Gastroesophageal sphincter (tissue), 3 donors: ENCODE results near the gene WNT3A.

ENCODE experiments used
- CTCF ChIP-seq, 4 experiments: fragments of 200-600 bp in 2 of 4; fragments of 450-650 bp in 2 of 4; sonication (generic) in 1 of 4; IDR thresholded peaks; one replicate each; pipeline ENCODE4 v1.5.1; 2017 to 2019; ENCODE audit warnings: antibody characterized with exemption in 4 of 4, mild to moderate bottlenecking in 2 of 4, moderate library complexity in 2 of 4
- POLR2AphosphoS5 ChIP-seq: sonication (generic); formaldehyde crosslinking; IDR thresholded peaks from one replicate; pipeline ENCODE4 v1.6.1; 2017; ENCODE audit warnings: antibody characterized with exemption

DNA sequence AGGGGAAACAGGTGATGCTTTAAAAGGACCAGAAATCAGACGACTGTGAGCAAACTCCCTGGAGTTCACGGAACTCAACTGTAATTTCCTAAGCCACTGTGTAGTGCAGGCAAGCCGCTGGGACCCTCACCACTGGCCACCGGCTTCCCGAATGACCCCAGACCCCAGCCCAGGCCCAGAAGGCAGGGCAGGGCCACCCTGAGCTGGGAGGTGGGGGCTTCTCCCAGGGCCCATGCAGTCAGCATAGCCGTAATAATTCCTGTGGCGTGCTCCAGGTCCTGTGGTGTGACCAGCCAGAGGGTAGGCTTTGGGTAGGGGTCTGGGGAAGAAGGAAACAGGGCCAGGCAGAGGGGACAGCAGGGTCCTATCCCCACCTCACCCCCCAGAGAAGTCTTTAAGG is 72.2 kb downstream of the WNT3A start:
- TF ChIP-seq CTCF (IDR thresholded peaks at IDR 0.05) (no peak), POLR2AphosphoS5 (no peak)
